PC-9 (cell line): Measurements from ENCODE around the gene DOCK6. TPM values are rescaled to one million over a fixed set of nuclear protein-coding genes. Genes with fewer than 3 reads are reported as not detected.

Experiments
- BruUV-seq: library from RNA; stranded (reverse); fragments of 400-500 nt; replicated peaks from 2 replicates; lab custom pipeline; 2021; lab: Mats Ljungman, UMichigan
- CTCF ChIA-PET: fragments of 300-600 bp; sonication (Branson Sonifier 250); formaldehyde crosslinking; loops from one replicate; lab custom pipeline; 2022; ENCODE audit warnings: antibody characterized with exemption; lab: Charles Lee
- POLR2A ChIA-PET: fragments of 300-600 bp; sonication (Branson Sonifier 250); formaldehyde crosslinking; loops from one replicate; lab custom pipeline; 2022; ENCODE audit warnings: antibody characterized with exemption; ENCODE audit not compliant: unreplicated experiment; lab: Charles Lee
- DNase-seq, 2 experiments: peaks; one replicate each; pipeline versions ENCODE4 v3.0.0 to v3.0.0-alpha.2; 2015 to 2022; ENCODE audit warnings: mixed read lengths in 1 of 2
- H2AFZ ChIP-seq: fragments of 200-600 bp; sonication (generic); 2 replicates; pipeline ENCODE4 v1.8.1; 2017; ENCODE audit warnings: antibody characterized with exemption
- H3F3A ChIP-seq: fragments of 200-600 bp; sonication (generic); 2 replicates; pipeline ENCODE4 v1.8.1; 2017; ENCODE audit warnings: antibody characterized with exemption, mild to moderate bottlenecking, low read depth; ENCODE audit not compliant: insufficient read depth
- H3K27ac ChIP-seq: fragments of 200-600 bp; sonication (generic); 2 replicates; pipeline ENCODE4 v1.6.1; 2016; ENCODE audit warnings: mixed run types
- H3K27me3 ChIP-seq: fragments of 200-600 bp; sonication (generic); 2 replicates; pipeline ENCODE4 v1.6.1; 2016; ENCODE audit warnings: low read depth, mixed run types; ENCODE audit not compliant: insufficient read depth
- H3K36me3 ChIP-seq: fragments of 200-600 bp; sonication (generic); 2 replicates; pipeline ENCODE4 v1.6.1; 2016; ENCODE audit warnings: low read depth, mixed run types
- H3K4me1 ChIP-seq: fragments of 200-600 bp; sonication (generic); replicated peaks from 2 replicates; pipeline ENCODE4 v1.6.1; 2016; ENCODE audit warnings: mixed run types; ENCODE audit not compliant: insufficient read depth
- H3K4me2 ChIP-seq: fragments of 200-600 bp; sonication (generic); 2 replicates; pipeline ENCODE4 v1.6.1; 2017; ENCODE audit warnings: mixed run types
- H3K4me3 ChIP-seq: fragments of 200-600 bp; sonication (generic); 2 replicates; pipeline ENCODE4 v1.6.1; 2016; ENCODE audit warnings: mixed run types
- H3K79me2 ChIP-seq: fragments of 200-600 bp; sonication (generic); 2 replicates; pipeline ENCODE4 v1.6.1; 2017; ENCODE audit warnings: low read depth, mixed run types
- H3K9me2 ChIP-seq: fragments of 200-600 bp; sonication (generic); 2 replicates; pipeline ENCODE4 v1.8.1; 2017; ENCODE audit warnings: mild to moderate bottlenecking; ENCODE audit not compliant: insufficient read depth
- H3K9me3 ChIP-seq: fragments of 200-600 bp; sonication (generic); 2 replicates; pipeline ENCODE4 v1.8.1; 2016; ENCODE audit warnings: low read depth; ENCODE audit not compliant: insufficient read depth
- H4K20me1 ChIP-seq: fragments of 200-600 bp; sonication (generic); 2 replicates; pipeline ENCODE4 v1.8.1; 2017; ENCODE audit not compliant: insufficient read depth
- EZH2 ChIP-seq: fragments of 200-600 bp; sonication (generic); IDR thresholded peaks from 2 replicates; pipeline ENCODE4 v1.8.0; 2017; ENCODE audit warnings: antibody characterized with exemption, low read depth
- intact Hi-C: fragments of 100-400 bp; cut with micrococcal nuclease; formaldehyde crosslinking; loops from one replicate; pipeline ENCODE4 v1.10.0; 2022; ENCODE audit not compliant: unreplicated experiment
- total RNA-seq: library from RNA; stranded (reverse); gene quantifications from 2 replicates; pipeline ENCODE4 v1.2.3, GENCODE V29; 2021
- TF ChIP-seq, protein P1 (sequence below): fragments of 200-600 bp; sonication (generic); conservative IDR thresholded peaks from 2 replicates; pipeline ENCODE4 v1.6.1; 2017; ENCODE audit warnings: mixed run types, antibody characterized with exemption, mild to moderate bottlenecking, moderate library complexity

The DOCK6 gene
- total RNA-seq, 1 experiment from 2014 or later, result 32.5 TPM

- TF ChIP-seq EZH2, result no peak
- TF ChIP-seq, protein P1, sequence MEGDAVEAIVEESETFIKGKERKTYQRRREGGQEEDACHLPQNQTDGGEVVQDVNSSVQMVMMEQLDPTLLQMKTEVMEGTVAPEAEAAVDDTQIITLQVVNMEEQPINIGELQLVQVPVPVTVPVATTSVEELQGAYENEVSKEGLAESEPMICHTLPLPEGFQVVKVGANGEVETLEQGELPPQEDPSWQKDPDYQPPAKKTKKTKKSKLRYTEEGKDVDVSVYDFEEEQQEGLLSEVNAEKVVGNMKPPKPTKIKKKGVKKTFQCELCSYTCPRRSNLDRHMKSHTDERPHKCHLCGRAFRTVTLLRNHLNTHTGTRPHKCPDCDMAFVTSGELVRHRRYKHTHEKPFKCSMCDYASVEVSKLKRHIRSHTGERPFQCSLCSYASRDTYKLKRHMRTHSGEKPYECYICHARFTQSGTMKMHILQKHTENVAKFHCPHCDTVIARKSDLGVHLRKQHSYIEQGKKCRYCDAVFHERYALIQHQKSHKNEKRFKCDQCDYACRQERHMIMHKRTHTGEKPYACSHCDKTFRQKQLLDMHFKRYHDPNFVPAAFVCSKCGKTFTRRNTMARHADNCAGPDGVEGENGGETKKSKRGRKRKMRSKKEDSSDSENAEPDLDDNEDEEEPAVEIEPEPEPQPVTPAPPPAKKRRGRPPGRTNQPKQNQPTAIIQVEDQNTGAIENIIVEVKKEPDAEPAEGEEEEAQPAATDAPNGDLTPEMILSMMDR, result no peak
- no peak for DNase-seq
- H3K9me2 ChIP-seq, result no peaks in the 10 kb centered on the region
- no peaks in the 10 kb centered on the region for H3K27me3 ChIP-seq
- intact Hi-C loops, result no loop called here
- H3K27ac ChIP-seq, result no peak overlapping the region
- no peaks in the 10 kb centered on the region; the same call in 1 of the 2 replicates for H3K9me3 ChIP-seq
- H3K4me1 ChIP-seq, result no peaks in the 10 kb centered on the region
- BruUV-seq, result no TSS peak
- H3K79me2 ChIP-seq, result no peaks in the 10 kb centered on the region
- H3K4me2 ChIP-seq, result no peak overlapping the region
- POLR2A ChIA-PET, result no interaction called here
- CTCF ChIA-PET, result no interaction called here
- H2AFZ ChIP-seq, result no peak overlapping the region
- peaks cover 8% of the 10 kb centered on the region; the same call in 1 of the 2 replicates for H3K36me3 ChIP-seq
- no peak overlapping the region for H3K4me3 ChIP-seq
- peaks cover 14% of the 10 kb centered on the region; the same call in 1 of the 2 replicates for H3F3A ChIP-seq
- H4K20me1 ChIP-seq, result no peaks in the 10 kb centered on the region
Observed at GRCh38 chr19:11221082-11221598, 41.2 kb downstream of the DOCK6 start.

DNA sequence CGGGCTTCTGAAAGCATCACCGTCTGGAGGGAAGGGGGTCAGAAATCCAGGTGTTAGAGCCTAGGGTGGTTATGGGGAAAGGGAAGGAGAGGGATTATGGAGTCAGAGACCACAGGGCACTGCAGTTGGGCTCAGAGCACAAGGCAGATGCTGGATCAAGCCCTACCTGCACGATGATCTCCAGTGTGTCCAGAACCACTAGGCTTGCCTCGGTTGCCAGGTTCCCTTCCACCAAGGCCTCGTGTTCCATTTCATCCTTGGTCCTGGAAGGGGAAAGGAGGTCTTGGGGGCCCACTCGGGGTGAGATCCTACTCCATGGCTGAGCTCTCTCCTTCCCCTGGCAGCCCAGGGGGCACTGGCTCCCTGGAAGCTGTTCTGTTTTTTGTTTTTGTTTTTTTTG is 47.9 kb downstream of the DOCK6 start:
- no peak overlapping the region for H2AFZ ChIP-seq
- ChIA-PET POLR2A (no interaction called here), CTCF (no interaction called here)
- no peaks in the 10 kb centered on the region for H3K79me2 ChIP-seq
- H3K27me3 ChIP-seq, result no peaks in the 10 kb centered on the region
- no peaks in the 10 kb centered on the region for H3K36me3 ChIP-seq
- H3K4me2 ChIP-seq, result no peak overlapping the region
- no peaks in the 10 kb centered on the region for H3K4me1 ChIP-seq
- no peak for TF ChIP-seq EZH2
- TF ChIP-seq, protein P1, result no peak
- no peaks in the 10 kb centered on the region for H3K9me2 ChIP-seq
- no peak overlapping the region for H3K27ac ChIP-seq
- BruUV-seq, result no TSS peak
- H4K20me1 ChIP-seq, result no peaks in the 10 kb centered on the region
- no peaks in the 10 kb centered on the region for H3K9me3 ChIP-seq
- no peaks in the 10 kb centered on the region for H3F3A ChIP-seq
- intact Hi-C loops, result no loop called here
- no peak overlapping the region for H3K4me3 ChIP-seq
- no peak for DNase-seq

GRCh38 chr19:11210656-11210928 is 51.7 kb downstream of the DOCK6 start:
- no peak overlapping the region for H3K4me2 ChIP-seq
- 0 out of 2 replicates have a peak, but pooled peaks cover 4% of the 10 kb centered on the region for H3K36me3 ChIP-seq
- no peak overlapping the region for H3K27ac ChIP-seq
- intact Hi-C loops, result no loop called here
- POLR2A ChIA-PET, result no interaction called here
- no peaks in the 10 kb centered on the region for H3K9me3 ChIP-seq
- H4K20me1 ChIP-seq, result no peaks in the 10 kb centered on the region
- H2AFZ ChIP-seq, result no peak overlapping the region
- no peaks in the 10 kb centered on the region for H3K79me2 ChIP-seq
- TF ChIP-seq, protein P1, result no peak
- TF ChIP-seq EZH2, result no peak
- no peaks in the 10 kb centered on the region for H3K9me2 ChIP-seq
- no peak for DNase-seq
- H3K4me1 ChIP-seq, result no peaks in the 10 kb centered on the region
- H3K4me3 ChIP-seq, result no peak overlapping the region
- BruUV-seq, result no TSS peak
- no peaks in the 10 kb centered on the region for H3K27me3 ChIP-seq
- peaks cover 15% of the 10 kb centered on the region; the same call in 1 of the 2 replicates for H3F3A ChIP-seq
- CTCF ChIA-PET, result no interaction called here
